C4-2B (cell line): ENCODE data around the gene SPA17.

ENCODE experiments used
- H3K27ac ChIP-seq: fragments of 450-650 bp; 2 replicates; pipeline ENCODE4 v1.5.1; 2017
- ZFX ChIP-seq: fragments of 450-650 bp; IDR thresholded peaks from 2 replicates; pipeline ENCODE4 v1.6.1; 2017
- TF ChIP-seq, protein P1 (sequence below): fragments of 450-650 bp; conservative IDR thresholded peaks from 2 replicates; pipeline ENCODE4 v1.5.1; 2017; ENCODE audit warnings: mild to moderate bottlenecking

SPA17 gene

DNA sequence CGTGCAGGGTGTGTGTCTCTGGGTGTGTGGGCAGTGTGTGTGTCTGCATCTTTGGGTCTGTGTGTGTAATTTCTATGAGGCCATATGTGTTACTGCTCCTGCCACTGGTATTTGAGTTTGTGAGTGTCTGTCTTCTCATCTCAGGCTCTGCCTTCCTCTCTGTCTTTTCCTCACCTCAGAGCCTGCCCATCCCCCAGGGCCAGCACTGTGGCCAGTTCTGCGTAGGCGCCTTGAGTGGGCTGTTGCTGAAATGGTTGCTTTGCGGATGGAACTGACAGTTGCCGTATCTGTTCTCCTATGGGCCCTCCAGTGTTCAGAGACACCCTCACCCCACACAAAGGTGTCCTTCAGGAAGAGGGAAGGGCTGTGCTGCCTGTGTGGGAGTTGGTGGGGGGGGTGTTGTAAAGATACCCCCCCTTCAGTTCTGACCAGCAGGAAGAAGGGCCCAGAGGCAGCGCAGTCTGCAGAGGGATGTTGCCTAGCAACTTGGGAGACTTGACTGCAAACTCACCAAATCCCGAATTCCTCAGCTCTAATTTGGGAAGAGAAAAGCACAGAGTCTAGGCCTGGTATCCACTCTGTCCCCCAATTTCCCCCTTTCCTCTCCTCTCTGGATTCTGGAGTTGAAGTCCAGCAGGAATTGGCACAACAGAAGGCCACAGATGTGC is 64.1 kb downstream of the SPA17 start:
- no peak overlapping the region for H3K27ac ChIP-seq
- TF ChIP-seq, protein P1, sequence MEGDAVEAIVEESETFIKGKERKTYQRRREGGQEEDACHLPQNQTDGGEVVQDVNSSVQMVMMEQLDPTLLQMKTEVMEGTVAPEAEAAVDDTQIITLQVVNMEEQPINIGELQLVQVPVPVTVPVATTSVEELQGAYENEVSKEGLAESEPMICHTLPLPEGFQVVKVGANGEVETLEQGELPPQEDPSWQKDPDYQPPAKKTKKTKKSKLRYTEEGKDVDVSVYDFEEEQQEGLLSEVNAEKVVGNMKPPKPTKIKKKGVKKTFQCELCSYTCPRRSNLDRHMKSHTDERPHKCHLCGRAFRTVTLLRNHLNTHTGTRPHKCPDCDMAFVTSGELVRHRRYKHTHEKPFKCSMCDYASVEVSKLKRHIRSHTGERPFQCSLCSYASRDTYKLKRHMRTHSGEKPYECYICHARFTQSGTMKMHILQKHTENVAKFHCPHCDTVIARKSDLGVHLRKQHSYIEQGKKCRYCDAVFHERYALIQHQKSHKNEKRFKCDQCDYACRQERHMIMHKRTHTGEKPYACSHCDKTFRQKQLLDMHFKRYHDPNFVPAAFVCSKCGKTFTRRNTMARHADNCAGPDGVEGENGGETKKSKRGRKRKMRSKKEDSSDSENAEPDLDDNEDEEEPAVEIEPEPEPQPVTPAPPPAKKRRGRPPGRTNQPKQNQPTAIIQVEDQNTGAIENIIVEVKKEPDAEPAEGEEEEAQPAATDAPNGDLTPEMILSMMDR: no peak
- no peak for TF ChIP-seq ZFX

DNA sequence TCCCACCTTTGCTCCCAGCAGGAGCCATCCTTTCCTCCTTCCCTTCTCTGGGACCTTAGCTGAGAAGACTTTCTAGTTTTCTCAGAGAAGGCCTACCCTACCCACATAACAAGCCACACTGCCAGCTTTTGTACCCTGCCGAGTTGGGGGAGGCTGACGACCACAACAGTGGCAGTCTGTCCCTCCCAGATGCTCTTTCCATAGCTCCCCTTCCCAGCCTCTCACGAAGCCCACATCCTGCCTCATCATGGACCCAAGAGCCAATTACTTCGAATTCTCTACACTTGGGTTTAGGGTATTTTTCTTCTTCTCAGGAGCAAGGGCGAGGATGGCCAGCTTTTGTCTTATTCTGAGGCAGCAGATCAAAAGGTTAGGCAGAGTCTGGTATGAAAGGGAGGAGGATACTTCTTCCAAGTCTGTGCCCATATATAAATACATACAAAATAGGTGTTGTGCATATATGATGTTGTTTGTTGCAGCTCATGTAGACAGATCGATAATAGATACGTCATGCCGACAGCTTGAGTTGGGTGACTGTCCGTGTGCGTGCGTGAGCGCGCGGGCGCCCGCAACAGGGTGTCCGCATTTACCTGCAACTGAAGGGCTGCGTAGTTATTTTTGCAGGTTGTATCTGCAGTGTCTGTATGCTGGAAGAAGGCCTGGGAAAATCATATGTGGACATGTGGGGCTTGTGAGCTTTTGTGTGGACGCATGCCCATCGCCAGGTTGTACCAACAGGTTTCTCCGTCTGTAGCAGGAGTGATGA is 65.2 kb downstream of the SPA17 start:
- H3K27ac ChIP-seq: no peak overlapping the region; the same call in 1 of the 2 replicates
- TF ChIP-seq, protein P1: no peak
- TF ChIP-seq ZFX: no peak

DNA sequence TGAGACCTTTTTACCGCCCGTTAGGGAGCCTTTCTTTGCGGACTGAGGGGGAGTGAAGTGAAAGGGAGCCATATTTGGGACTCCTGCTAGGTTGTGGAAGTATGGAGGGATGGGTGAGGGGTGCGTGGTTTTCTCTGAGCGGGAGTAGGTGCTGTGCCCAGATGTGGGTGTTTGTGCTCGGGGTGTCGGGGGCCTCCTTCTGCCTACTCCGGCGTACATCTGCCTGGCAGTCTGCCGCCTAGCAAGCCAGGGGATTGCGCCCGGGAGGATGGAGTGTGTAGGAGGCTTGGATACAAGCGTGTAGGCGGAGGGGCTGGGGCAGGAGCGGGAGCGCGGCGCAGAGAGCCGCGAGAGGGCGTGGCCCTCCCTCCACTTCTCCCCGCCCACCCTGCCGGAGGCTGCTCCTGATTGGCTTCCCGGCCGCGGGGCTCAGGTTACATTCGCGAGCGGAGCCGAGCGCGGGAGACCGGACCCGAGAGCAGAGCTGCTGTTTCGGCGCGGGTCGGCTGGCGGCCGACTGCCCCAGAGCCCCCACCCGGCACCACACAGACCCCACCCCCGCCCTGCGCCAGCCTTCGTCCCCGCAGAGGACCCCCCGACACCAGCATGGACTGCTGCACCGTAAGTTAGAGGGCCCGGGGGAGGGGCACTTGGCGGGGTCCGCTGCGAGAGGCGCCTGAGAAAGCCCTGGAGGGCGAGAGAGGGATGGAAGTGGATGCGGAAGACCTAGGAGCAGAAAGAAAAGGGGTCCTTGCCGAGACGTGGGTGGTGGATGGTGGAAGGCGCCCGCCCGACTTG is 66.0 kb downstream of the SPA17 start, which contains the start of gene NRGN:
NRGN (plus strand) TSS at position 464 of the 798 bp plus-strand sequence; CDS start at position 607, 143 bp downstream.
- TF ChIP-seq, protein P1: no peak
- TF ChIP-seq ZFX: no peak
- no peak within 1 kb of the TSS; the same call in 1 of the 2 replicates for H3K27ac ChIP-seq

DNA sequence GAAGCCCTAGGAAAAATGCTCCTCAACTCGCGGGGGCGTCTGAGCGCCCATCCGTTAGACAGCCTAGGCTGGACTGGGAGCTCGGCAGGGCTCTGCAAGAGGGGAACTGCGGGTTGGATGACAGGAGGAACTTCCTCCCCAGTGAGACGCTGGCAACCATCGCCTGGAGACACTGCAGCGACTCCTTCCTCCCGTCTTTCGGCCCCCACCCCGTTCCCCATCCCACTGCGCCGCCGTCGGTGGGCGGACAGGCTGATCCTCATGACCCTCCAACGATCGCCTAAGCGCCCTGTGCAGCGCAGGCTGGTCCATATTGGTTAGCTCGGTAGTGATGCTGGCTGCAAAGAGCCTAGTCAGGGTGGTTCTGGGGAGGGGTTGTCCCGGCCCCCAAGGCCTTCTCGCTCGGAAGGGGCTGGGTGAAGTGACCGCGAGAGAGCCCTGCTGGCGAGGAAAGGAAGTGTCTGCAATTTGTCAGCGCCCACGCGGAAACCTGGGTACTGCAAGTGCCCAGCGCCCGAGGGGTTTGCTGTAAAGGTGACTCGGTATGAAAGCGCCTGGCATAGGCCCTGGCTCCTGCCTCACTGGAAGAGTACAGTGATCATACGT is 66.7 kb downstream of the SPA17 start:
- no peak overlapping the region; the same call in 1 of the 2 replicates for H3K27ac ChIP-seq
- TF ChIP-seq, protein P1: peak; percentile 42
- no peak for TF ChIP-seq ZFX

DNA sequence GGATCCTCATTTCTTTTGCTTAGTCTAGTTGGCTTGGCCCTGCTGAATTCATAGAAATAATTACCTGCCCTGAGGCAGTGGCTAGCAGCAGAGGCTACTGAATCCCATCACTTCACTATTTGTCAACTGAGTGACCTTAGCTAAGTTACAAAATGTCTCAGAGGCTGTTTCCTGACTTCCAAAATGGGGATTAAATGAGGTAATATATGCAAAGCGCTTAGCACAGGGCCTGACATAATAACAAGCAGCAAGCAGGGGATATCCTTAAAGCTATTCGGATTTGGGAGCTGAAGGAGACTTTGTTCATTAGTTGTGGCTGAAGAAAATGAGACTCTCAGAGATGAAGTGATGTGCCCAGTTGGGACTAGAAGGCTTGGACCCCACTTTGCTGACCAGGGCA is 68.9 kb downstream of the SPA17 start:
- TF ChIP-seq, protein P1: no peak
- TF ChIP-seq ZFX: no peak
- no peak overlapping the region for H3K27ac ChIP-seq

DNA sequence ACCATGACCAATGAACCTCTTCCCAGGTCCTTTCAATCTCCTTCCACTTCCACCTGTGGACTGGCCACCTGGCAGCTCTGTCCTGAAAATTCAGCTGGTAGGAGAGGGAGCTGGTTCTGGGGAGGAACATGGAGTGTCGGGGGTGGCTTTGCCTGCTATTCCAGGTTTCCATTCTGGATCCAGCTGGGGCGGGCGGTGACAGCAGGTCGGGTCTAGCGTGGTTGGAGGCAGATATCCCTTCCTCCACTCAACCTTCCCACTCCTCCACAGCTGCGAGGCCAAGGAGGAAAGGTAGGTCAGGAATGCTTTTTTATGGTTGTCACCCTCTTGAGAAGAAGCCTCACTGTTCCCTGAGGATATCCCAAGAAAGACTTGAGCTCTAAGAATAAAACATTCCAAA is 69.3 kb downstream of the SPA17 start:
- no peak overlapping the region for H3K27ac ChIP-seq

More for the DNA sequence above, 69.3 kb downstream of the SPA17 start:
- no peak for TF ChIP-seq ZFX
- TF ChIP-seq, protein P1: no peak
